Activated CD4-positive, alpha-beta T cell treated with anti-CD3 and anti-CD28 coated beads, Interleukin-2, amount 10 ng/mL, durations not matched to agents 24 days and 14 days (primary cell): ENCODE data around the gene RUNX2. TPM values are rescaled to one million over a fixed set of nuclear protein-coding genes. Genes with fewer than 3 reads are reported as not detected.

ENCODE experiments used
- DNase-seq: peaks from one replicate; pipeline ENCODE4 v3.0.0; 2022
- H3K27ac Mint-ChIP-seq: one replicate; pipeline ENCODE4 v1.8.0; 2022; ENCODE audit warnings: mild to moderate bottlenecking, mixed read lengths
- H3K27me3 Mint-ChIP-seq: one replicate; pipeline ENCODE4 v1.8.0; 2022; ENCODE audit warnings: mixed read lengths
- H3K36me3 Mint-ChIP-seq: one replicate; pipeline ENCODE4 v1.8.0; 2022; ENCODE audit warnings: low read depth, mild to moderate bottlenecking, mixed read lengths
- H3K4me1 Mint-ChIP-seq: one replicate; pipeline ENCODE4 v1.8.0; 2021; ENCODE audit warnings: mixed read lengths
- H3K4me3 Mint-ChIP-seq: one replicate; pipeline ENCODE4 v1.8.0; 2022; ENCODE audit warnings: mild to moderate bottlenecking, moderate library complexity, mixed read lengths
- H3K9me3 Mint-ChIP-seq: one replicate; pipeline ENCODE4 v1.8.0; 2021; ENCODE audit warnings: mixed read lengths
- intact Hi-C: fragments of 100-400 bp; cut with micrococcal nuclease; formaldehyde crosslinking; loops from one replicate; pipeline ENCODE4 v1.15.1; 2023
- total RNA-seq: library from RNA; stranded (reverse); gene quantifications from 2 replicates; pipeline ENCODE4 v1.2.3, GENCODE V29; 2022

The RUNX2 gene
- total RNA-seq, 1 donor from 2014 or later = 17.1 TPM

GRCh38 chr6:45707176-45707575, 379.0 kb downstream of the RUNX2 start:
- no peak overlapping the region for H3K4me3 Mint-ChIP-seq
- no peaks in the 10 kb centered on the region for H3K9me3 Mint-ChIP-seq
- no peaks in the 10 kb centered on the region for H3K27me3 Mint-ChIP-seq
- peaks cover 51% of the 10 kb centered on the region for H3K4me1 Mint-ChIP-seq
- no peak overlapping the region for H3K27ac Mint-ChIP-seq
- intact Hi-C loops = no loop called here
- DNase-seq = no peak
- no peaks in the 10 kb centered on the region for H3K36me3 Mint-ChIP-seq

GRCh38 chr6:45709781-45710220, 381.7 kb downstream of the RUNX2 start:
- peak overlapping the region; percentile 52 for H3K4me3 Mint-ChIP-seq
- H3K27ac Mint-ChIP-seq = peak overlapping the region; percentile 90
- peak; percentile 71 for DNase-seq
- H3K36me3 Mint-ChIP-seq = no peaks in the 10 kb centered on the region
- peaks cover 51% of the 10 kb centered on the region for H3K4me1 Mint-ChIP-seq
- intact Hi-C loops = loop anchor here (1.0 to 10.0 kb wide), 15 partner anchors 28 to 1118 kb away; partner anchors contain the start of genes CLIC5 and SUPT3H
- no peaks in the 10 kb centered on the region for H3K27me3 Mint-ChIP-seq
- no peaks in the 10 kb centered on the region for H3K9me3 Mint-ChIP-seq

GRCh38 chr6:45710304-45710821, 382.2 kb downstream of the RUNX2 start:
- no peaks in the 10 kb centered on the region for H3K9me3 Mint-ChIP-seq
- intact Hi-C loops = loop anchor here (1.0 to 10.0 kb wide), 15 partner anchors 27 to 1118 kb away; partner anchors contain the start of genes CLIC5 and SUPT3H
- H3K36me3 Mint-ChIP-seq = no peaks in the 10 kb centered on the region
- peak overlapping the region; percentile 90 for H3K27ac Mint-ChIP-seq
- peaks cover 55% of the 10 kb centered on the region for H3K4me1 Mint-ChIP-seq
- peak overlapping the region; percentile 52 for H3K4me3 Mint-ChIP-seq
- no peaks in the 10 kb centered on the region for H3K27me3 Mint-ChIP-seq
- peak; percentile 88 for DNase-seq

- no peak overlapping the region for H3K4me3 Mint-ChIP-seq
- no peaks in the 10 kb centered on the region for H3K27me3 Mint-ChIP-seq
- peak overlapping the region; percentile 75 for H3K27ac Mint-ChIP-seq
- H3K9me3 Mint-ChIP-seq = no peaks in the 10 kb centered on the region
- H3K36me3 Mint-ChIP-seq = no peaks in the 10 kb centered on the region
- no peak for DNase-seq
- H3K4me1 Mint-ChIP-seq = peaks cover 58% of the 10 kb centered on the region
- intact Hi-C loops = loop anchor here (5.0 to 10.0 kb wide), 3 partner anchors 303 to 1120 kb away; partner anchors contain the start of gene CLIC5
Measured at GRCh38 chr6:45712076-45712475, 383.9 kb downstream of the RUNX2 start.

- Mint-ChIP-seq H3K9me3 (no peaks in the 10 kb centered on the region), H3K4me3 (no peak overlapping the region), H3K36me3 (no peaks in the 10 kb centered on the region), H3K27ac (peak overlapping the region; percentile 29), H3K4me1 (peaks cover 60% of the 10 kb centered on the region), H3K27me3 (no peaks in the 10 kb centered on the region)
- no peak for DNase-seq
- intact Hi-C loops = loop anchor here (5.0 to 10.0 kb wide), 3 partner anchors 302 to 1120 kb away; partner anchors contain the start of gene CLIC5
Measured at GRCh38 chr6:45712786-45713185, 384.7 kb downstream of the RUNX2 start.

Other genes starting within 250 kb of the RUNX2 start
- gene SUPT3H, start 49.6 kb downstream of the RUNX2 start, total RNA-seq = 12.4 and 13.0 TPM in 2 replicates